Kidney epithelial cell (primary cell): Measurements from ENCODE around the gene TMEM135. TPM values are rescaled to one million over a fixed set of nuclear protein-coding genes. Genes with fewer than 3 reads are reported as not detected.

ENCODE experiments used
- DNase-seq: peaks from one replicate; pipeline ENCODE4 v3.0.0-alpha.2; 2010; ENCODE audit warnings: low read depth
- H3K27me3 ChIP-seq: 2 replicates; pipeline ENCODE4 v1.6.0; 2011; ENCODE audit warnings: low read length; ENCODE audit not compliant: control insufficient read depth, insufficient read depth
- H3K36me3 ChIP-seq: 2 replicates; pipeline ENCODE4 v1.5.1; 2011; ENCODE audit warnings: low read length; ENCODE audit not compliant: control insufficient read depth, insufficient read depth
- H3K4me3 ChIP-seq: 2 replicates; pipeline ENCODE4 v1.5.1; 2011; ENCODE audit warnings: low read depth, mild to moderate bottlenecking, control low read depth, low read length
- CTCF ChIP-seq: IDR thresholded peaks from 2 replicates; pipeline ENCODE4 v1.5.1; 2011; ENCODE audit warnings: mild to moderate bottlenecking, moderate library complexity, low read length, control low read depth, inconsistent platforms; ENCODE audit not compliant: insufficient read depth, poor library complexity, severe bottlenecking
- total RNA-seq: library from RNA; depleted of rRNA; stranded (reverse); fragments of >200 nt; gene quantifications from 2 replicates; pipeline ENCODE4 v1.2.3, GENCODE V29; 2015

The TMEM135 gene
- total RNA-seq, 1 donor from 2014 or later, result 14.5 TPM

- no peak for DNase-seq
- H3K4me3 ChIP-seq, result no peak overlapping the region
- no peaks in the 10 kb centered on the region for H3K36me3 ChIP-seq
- H3K27me3 ChIP-seq, result no peaks in the 10 kb centered on the region
- no peak for TF ChIP-seq CTCF
Measured at GRCh38 chr11:87298155-87298554, 260.4 kb downstream of the TMEM135 start.

GRCh38 chr11:87299041-87299481 is 261.3 kb downstream of the TMEM135 start:
- no peak for TF ChIP-seq CTCF
- Histone ChIP-seq H3K36me3 (no peaks in the 10 kb centered on the region), H3K4me3 (no peak overlapping the region), H3K27me3 (no peaks in the 10 kb centered on the region)
- no peak for DNase-seq

DNA sequence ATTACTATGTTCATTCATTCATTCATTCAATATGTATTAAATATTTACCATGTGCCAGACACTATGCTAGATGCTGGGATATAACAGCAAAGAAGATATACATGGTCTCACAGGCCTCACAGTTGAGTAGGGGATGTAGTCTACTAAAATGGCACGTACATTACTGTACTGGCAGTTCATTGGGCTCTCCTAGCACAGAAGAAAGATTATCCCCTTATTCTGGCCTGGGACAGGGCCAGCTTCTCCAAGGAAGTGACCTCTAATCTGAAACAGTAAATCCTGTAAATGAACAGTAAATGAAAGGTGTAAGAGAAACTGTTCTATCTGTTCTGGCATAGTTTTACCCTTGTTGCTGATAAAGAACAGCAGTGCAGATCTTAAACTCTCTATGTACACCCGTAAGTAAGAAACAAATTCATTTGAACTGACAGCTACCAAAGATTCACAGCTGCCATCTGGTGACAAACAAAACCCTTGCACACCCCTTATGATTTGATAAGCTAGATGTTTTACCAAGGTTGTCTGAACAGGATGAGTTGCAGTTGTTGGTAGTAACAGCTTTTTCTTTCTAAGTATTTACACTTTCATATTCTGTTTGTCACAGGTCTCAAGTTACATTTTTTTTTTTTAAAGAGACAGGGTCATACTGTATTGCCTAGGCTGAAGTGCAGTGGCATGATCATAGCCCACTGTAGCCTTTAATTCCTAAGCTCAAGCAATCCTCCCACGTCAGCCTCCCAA is 263.1 kb downstream of the TMEM135 start:
- no peak for DNase-seq
- H3K27me3 ChIP-seq, result no peaks in the 10 kb centered on the region
- no peaks in the 10 kb centered on the region for H3K36me3 ChIP-seq
- H3K4me3 ChIP-seq, result no peak overlapping the region
- TF ChIP-seq CTCF, result no peak

- TF ChIP-seq CTCF, result no peak
- Histone ChIP-seq H3K36me3 (no peaks in the 10 kb centered on the region), H3K4me3 (no peak overlapping the region), H3K27me3 (no peaks in the 10 kb centered on the region)
- peak; percentile 10 for DNase-seq
Measured at GRCh38 chr11:87301785-87302540, 264.2 kb downstream of the TMEM135 start.

- DNase-seq, result no peak
- Histone ChIP-seq H3K36me3 (no peaks in the 10 kb centered on the region), H3K4me3 (no peak overlapping the region), H3K27me3 (no peaks in the 10 kb centered on the region)
- TF ChIP-seq CTCF, result no peak
Measured at GRCh38 chr11:87304412-87304811, 266.7 kb downstream of the TMEM135 start.
